K562 (cell line): ENCODE measurements around the gene CCNY. TPM values are rescaled to one million over a fixed set of nuclear protein-coding genes. Genes with fewer than 3 reads are reported as not detected.

ENCODE experiments used
- ARHGAP35 ChIP-seq: fragments of 450-650 bp; IDR thresholded peaks from 2 replicates; pipeline ENCODE4 v1.6.1; 2018; ENCODE audit not compliant: partially characterized antibody
- ARID1B ChIP-seq: fragments of 450-650 bp; IDR thresholded peaks from 2 replicates; pipeline ENCODE4 v1.6.1; 2016; ENCODE audit warnings: antibody characterized with exemption, mild to moderate bottlenecking, inconsistent platforms
- ASH1L ChIP-seq: fragments of 450-650 bp; IDR thresholded peaks from 2 replicates; pipeline ENCODE4 v1.6.1; 2018; ENCODE audit warnings: borderline replicate concordance, mild to moderate bottlenecking, low read depth; ENCODE audit not compliant: partially characterized antibody
- BDP1 ChIP-seq: IDR thresholded peaks from 3 replicates; pipeline ENCODE4 v1.6.1; 2011; ENCODE audit not compliant: insufficient read length, insufficient read depth
- CTBP1 ChIP-seq: fragments of 450-650 bp; IDR thresholded peaks from 2 replicates; pipeline ENCODE4 v1.6.1; 2016; ENCODE audit warnings: borderline replicate concordance
- CXXC5 ChIP-seq: fragments of 250-450 bp; sonication (Bioruptor Pico); IDR thresholded peaks from 2 replicates; pipeline ENCODE4 v1.8.0; 2022; ENCODE audit warnings: inconsistent platforms, mild to moderate bottlenecking, moderate library complexity
- HCFC1 ChIP-seq: IDR thresholded peaks from 2 replicates; pipeline ENCODE4 v1.6.1; 2012; ENCODE audit warnings: low read depth, low read length, improper control_type of control experiment
- HDAC2 ChIP-seq: fragments of 450-650 bp; IDR thresholded peaks from 2 replicates; pipeline ENCODE4 v1.6.1; 2016; ENCODE audit warnings: mild to moderate bottlenecking
- HNRNPH1 ChIP-seq: fragments of 200-400 bp; formaldehyde crosslinking; optimal IDR thresholded peaks from 2 replicates; pipeline ENCODE3; 2017; ENCODE audit warnings: low read depth, mild to moderate bottlenecking, low read length, moderate library complexity
- HNRNPUL1 ChIP-seq: fragments of 200-400 bp; formaldehyde crosslinking; IDR thresholded peaks from 2 replicates; pipeline ENCODE4 v1.6.1; 2017; ENCODE audit warnings: low read length
- L3MBTL2 ChIP-seq: fragments of 450-650 bp; IDR thresholded peaks from 2 replicates; pipeline ENCODE4 v1.6.1; 2016; ENCODE audit warnings: mild to moderate bottlenecking, moderate library complexity
- LCOR ChIP-seq: sonication (generic); formaldehyde crosslinking; IDR thresholded peaks from 2 replicates; pipeline ENCODE4 v1.8.0; 2022; ENCODE audit warnings: mild to moderate bottlenecking, missing genetic modification reagents
- MBD2 ChIP-seq: sonication (generic); IDR thresholded peaks from 2 replicates; pipeline ENCODE4 v1.6.1; 2016; ENCODE audit warnings: low read depth, borderline replicate concordance
- MEIS2 ChIP-seq: fragments of 450-650 bp; IDR thresholded peaks from 2 replicates; pipeline ENCODE4 v1.6.1; 2014; ENCODE audit warnings: mild to moderate bottlenecking; ENCODE audit not compliant: partially characterized antibody
- NELFE ChIP-seq: IDR thresholded peaks from 2 replicates; pipeline ENCODE4 v1.6.1; 2011; ENCODE audit warnings: mild to moderate bottlenecking; ENCODE audit not compliant: insufficient read depth, insufficient read length
- SMAD1 ChIP-seq: fragments of 150-350 bp; IDR thresholded peaks from 2 replicates; pipeline ENCODE4 v1.6.1; 2014; ENCODE audit warnings: low read length, low read depth; ENCODE audit not compliant: partially characterized antibody
- SMARCA4 ChIP-seq: fragments of 450-650 bp; IDR thresholded peaks from 2 replicates; pipeline ENCODE4 v1.6.1; 2016
- SMARCC2 ChIP-seq: fragments of 450-650 bp; IDR thresholded peaks from 2 replicates; pipeline ENCODE4 v1.6.1; 2017; ENCODE audit warnings: antibody characterized with exemption, moderate library complexity, mild to moderate bottlenecking, low read depth
- SNAPC5 ChIP-seq: fragments of 250-450 bp; sonication (Bioruptor Pico); IDR thresholded peaks from 2 replicates; pipeline ENCODE4 v1.8.0; 2021; ENCODE audit warnings: moderate library complexity, mild to moderate bottlenecking, inconsistent platforms
- SOX6 ChIP-seq: fragments of 450-650 bp; IDR thresholded peaks from 2 replicates; pipeline ENCODE4 v1.6.1; 2014; ENCODE audit warnings: mild to moderate bottlenecking
- SREBF2 ChIP-seq: sonication (generic); formaldehyde crosslinking; IDR thresholded peaks from 2 replicates; pipeline ENCODE4 v1.4.0; 2020; ENCODE audit warnings: mild to moderate bottlenecking, missing genetic modification reagents
- TCF7L2 ChIP-seq: fragments of 150-350 bp; IDR thresholded peaks from 2 replicates; pipeline ENCODE4 v1.6.1; 2016; ENCODE audit warnings: low read depth, mild to moderate bottlenecking, low read length, moderate library complexity
- TGIF2 ChIP-seq: sonication (generic); formaldehyde crosslinking; IDR thresholded peaks from 2 replicates; pipeline ENCODE4 v1.8.1; 2022; ENCODE audit warnings: mild to moderate bottlenecking, missing genetic modification reagents, moderate library complexity
- YBX1 ChIP-seq: fragments of 450-650 bp; IDR thresholded peaks from 2 replicates; pipeline ENCODE4 v1.7.1; 2016; ENCODE audit warnings: mild to moderate bottlenecking
- ZBTB8A ChIP-seq: fragments of 450-650 bp; IDR thresholded peaks from 2 replicates; pipeline ENCODE4 v1.6.1; 2018; ENCODE audit warnings: mild to moderate bottlenecking, moderate library complexity; ENCODE audit not compliant: partially characterized antibody
- ZC3H8 ChIP-seq: fragments of 450-650 bp; IDR thresholded peaks from 2 replicates; pipeline ENCODE4 v1.6.1; 2017
- ZNF695 ChIP-seq: fragments of 450-650 bp; formaldehyde crosslinking; IDR thresholded peaks from 2 replicates; pipeline ENCODE4 v1.4.0; 2020; ENCODE audit warnings: mild to moderate bottlenecking, moderate library complexity
- ZNF79 ChIP-seq: fragments of 250-450 bp; sonication (Bioruptor Pico); IDR thresholded peaks from 2 replicates; pipeline ENCODE4 v1.4.0; 2020; ENCODE audit warnings: low read depth, mild to moderate bottlenecking, moderate library complexity
- polyA plus RNA-seq, 8 experiments: library from polyadenylated mRNA; depleted of rRNA in 4 of 8; stranded (reverse) in 5 of 8; unstranded in 3 of 8; fragments of >200 nt; fragmentation: Nextera tagmentation in 2 of 8; fragmentation: Illumina TruSeq in 1 of 8; extraction: Ambion mirVana in 2 of 8; extraction: Trizol in 1 of 8; gene quantifications; 2 replicates each; pipeline versions ENCODE4 v1.2.1 to v1.2.3, GENCODE V29; 2011 to 2014; ENCODE audit warnings: inconsistent platforms in 1 of 8, missing spikeins in 1 of 8
- total RNA-seq, 7 experiments: library from RNA; depleted of rRNA in 6 of 7; stranded (reverse); fragments of >200 nt in 6 of 7; fragmentation: Illumina TruSeq in 2 of 7; extraction: Trizol in 2 of 7; gene quantifications; 2 replicates each; pipeline versions ENCODE4 v1.2.1 to v1.2.3, GENCODE V29; 2011 to 2021; ENCODE audit warnings: low replicate concordance in 1 of 7
- TF ChIP-seq, protein P1 (sequence below): IDR thresholded peaks from 2 replicates; pipeline ENCODE4 v1.6.1; 2011; ENCODE audit not compliant: insufficient read length; ENCODE audit errors: extremely low read depth
- TF ChIP-seq, protein P2 (sequence below), 2 experiments: fragments of 450-650 bp in 1 of 2; sonication (generic) in 1 of 2; formaldehyde crosslinking; conservative IDR thresholded peaks; 2 replicates each; pipeline versions ENCODE4 v1.4.0 to v1.8.1; 2020 to 2022; ENCODE audit warnings: mild to moderate bottlenecking in 1 of 2, missing genetic modification reagents in 1 of 2
- TF ChIP-seq, protein P3 (sequence below): sonication (generic); formaldehyde crosslinking; IDR thresholded peaks from 2 replicates; pipeline ENCODE4 v1.9.0; 2022; ENCODE audit warnings: mild to moderate bottlenecking, missing genetic modification reagents

The CCNY gene
- total and polyA plus RNA-seq, 9 of the 15 experiments (the other 6 are each of a cell fraction or from before 2014, with no cell fraction given) = 8.4 to 109 (median 38.6) TPM

GRCh38 chr10:35399414-35400009, 63.2 kb downstream of the CCNY start (continued):
- no peak for TF ChIP-seq HNRNPUL1
- no peak for TF ChIP-seq LCOR
- no peak for TF ChIP-seq HCFC1
- TF ChIP-seq SMARCC2 = peak; percentile 90
- no peak for TF ChIP-seq YBX1
- TF ChIP-seq TGIF2 (CRISPR knock-in tag) = no peak
- peak; percentile 92 for TF ChIP-seq SMARCA4
- no peak for TF ChIP-seq ZNF79 (CRISPR knock-in tag)
- peak; percentile 95 for TF ChIP-seq ARID1B
- TF ChIP-seq BDP1 = no peak
- peak; percentile 77 for TF ChIP-seq HDAC2
- TF ChIP-seq TCF7L2 = no peak
- peak; percentile 85 for TF ChIP-seq L3MBTL2
- no peak for TF ChIP-seq ARHGAP35
- TF ChIP-seq ZBTB8A = no peak
- no peak for TF ChIP-seq HNRNPH1
- peak; percentile 87 for TF ChIP-seq CXXC5 (CRISPR knock-in tag)
- no peak for TF ChIP-seq ZC3H8
- TF ChIP-seq MBD2 = no peak
- TF ChIP-seq NELFE = no peak
- TF ChIP-seq SOX6 = peak; percentile 91
- TF ChIP-seq ZNF695 (CRISPR knock-in tag) = no peak
- TF ChIP-seq, protein P1, sequence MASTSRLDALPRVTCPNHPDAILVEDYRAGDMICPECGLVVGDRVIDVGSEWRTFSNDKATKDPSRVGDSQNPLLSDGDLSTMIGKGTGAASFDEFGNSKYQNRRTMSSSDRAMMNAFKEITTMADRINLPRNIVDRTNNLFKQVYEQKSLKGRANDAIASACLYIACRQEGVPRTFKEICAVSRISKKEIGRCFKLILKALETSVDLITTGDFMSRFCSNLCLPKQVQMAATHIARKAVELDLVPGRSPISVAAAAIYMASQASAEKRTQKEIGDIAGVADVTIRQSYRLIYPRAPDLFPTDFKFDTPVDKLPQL = no peak
- no peak for TF ChIP-seq ASH1L
- TF ChIP-seq, protein P2, sequence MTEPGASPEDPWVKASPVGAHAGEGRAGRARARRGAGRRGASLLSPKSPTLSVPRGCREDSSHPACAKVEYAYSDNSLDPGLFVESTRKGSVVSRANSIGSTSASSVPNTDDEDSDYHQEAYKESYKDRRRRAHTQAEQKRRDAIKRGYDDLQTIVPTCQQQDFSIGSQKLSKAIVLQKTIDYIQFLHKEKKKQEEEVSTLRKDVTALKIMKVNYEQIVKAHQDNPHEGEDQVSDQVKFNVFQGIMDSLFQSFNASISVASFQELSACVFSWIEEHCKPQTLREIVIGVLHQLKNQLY (CRISPR knock-in tag; conservative IDR thresholded peaks at IDR 0.05) = no peak
- TF ChIP-seq, protein P3, sequence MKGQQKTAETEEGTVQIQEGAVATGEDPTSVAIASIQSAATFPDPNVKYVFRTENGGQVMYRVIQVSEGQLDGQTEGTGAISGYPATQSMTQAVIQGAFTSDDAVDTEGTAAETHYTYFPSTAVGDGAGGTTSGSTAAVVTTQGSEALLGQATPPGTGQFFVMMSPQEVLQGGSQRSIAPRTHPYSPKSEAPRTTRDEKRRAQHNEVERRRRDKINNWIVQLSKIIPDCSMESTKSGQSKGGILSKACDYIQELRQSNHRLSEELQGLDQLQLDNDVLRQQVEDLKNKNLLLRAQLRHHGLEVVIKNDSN (CRISPR knock-in tag) = no peak
- peak; percentile 93 for TF ChIP-seq CTBP1
- no peak for TF ChIP-seq SNAPC5 (CRISPR knock-in tag)
- TF ChIP-seq SMAD1 = no peak
- TF ChIP-seq SREBF2 (CRISPR knock-in tag) = no peak
- peak; percentile 11 for TF ChIP-seq MEIS2
